GM18909 (cell line): ENCODE measurements around the gene ANKRD9.

Experiments
- ATAC-seq: cut with Tn5 transposase; IDR thresholded peaks from one replicate; pipeline ENCODE4 v1.9.1; 2021; ENCODE audit warnings: mild to moderate bottlenecking; ENCODE audit not compliant: unreplicated experiment, poor library complexity

ANKRD9 gene

GRCh38 chr14:102514987-102515733, 5.6 kb upstream of the ANKRD9 start:
- no peak for ATAC-seq

GRCh38 chr14:102513899-102514772, 4.6 kb upstream of the ANKRD9 start:
- ATAC-seq: no peak

DNA sequence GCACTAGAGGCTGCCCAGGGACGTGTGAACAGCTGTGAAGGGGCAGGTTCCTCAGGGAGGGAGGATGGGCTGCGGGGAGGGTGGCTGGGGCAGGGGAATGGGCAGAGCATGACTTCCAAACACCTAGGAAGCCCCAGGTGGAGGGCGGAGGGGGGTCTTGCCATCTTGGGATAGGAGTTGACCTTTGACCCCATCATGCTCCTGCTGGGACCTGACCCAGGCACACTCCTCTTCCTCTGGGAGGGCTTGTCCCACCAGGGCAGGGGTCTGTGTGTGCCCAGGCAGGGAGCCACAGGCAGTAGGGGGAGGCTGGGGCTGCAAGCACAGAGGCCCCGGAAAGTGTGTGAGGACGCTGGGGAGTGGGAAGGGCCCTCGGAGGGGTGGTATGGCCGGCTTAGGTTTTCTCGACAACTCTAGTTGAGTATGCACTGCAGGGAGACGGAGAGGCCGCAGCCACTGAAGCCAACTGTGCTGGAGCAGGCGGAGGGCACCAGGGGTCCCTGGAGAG, 3.3 kb upstream of the ANKRD9 start:
- ATAC-seq: no peak

- no peak for ATAC-seq
These were observed 2.0 kb upstream of the ANKRD9 start for GRCh38 chr14:102511538-102511937.

GRCh38 chr14:102510616-102511520, 1.3 kb upstream of the ANKRD9 start:
- ATAC-seq: no peak

DNA sequence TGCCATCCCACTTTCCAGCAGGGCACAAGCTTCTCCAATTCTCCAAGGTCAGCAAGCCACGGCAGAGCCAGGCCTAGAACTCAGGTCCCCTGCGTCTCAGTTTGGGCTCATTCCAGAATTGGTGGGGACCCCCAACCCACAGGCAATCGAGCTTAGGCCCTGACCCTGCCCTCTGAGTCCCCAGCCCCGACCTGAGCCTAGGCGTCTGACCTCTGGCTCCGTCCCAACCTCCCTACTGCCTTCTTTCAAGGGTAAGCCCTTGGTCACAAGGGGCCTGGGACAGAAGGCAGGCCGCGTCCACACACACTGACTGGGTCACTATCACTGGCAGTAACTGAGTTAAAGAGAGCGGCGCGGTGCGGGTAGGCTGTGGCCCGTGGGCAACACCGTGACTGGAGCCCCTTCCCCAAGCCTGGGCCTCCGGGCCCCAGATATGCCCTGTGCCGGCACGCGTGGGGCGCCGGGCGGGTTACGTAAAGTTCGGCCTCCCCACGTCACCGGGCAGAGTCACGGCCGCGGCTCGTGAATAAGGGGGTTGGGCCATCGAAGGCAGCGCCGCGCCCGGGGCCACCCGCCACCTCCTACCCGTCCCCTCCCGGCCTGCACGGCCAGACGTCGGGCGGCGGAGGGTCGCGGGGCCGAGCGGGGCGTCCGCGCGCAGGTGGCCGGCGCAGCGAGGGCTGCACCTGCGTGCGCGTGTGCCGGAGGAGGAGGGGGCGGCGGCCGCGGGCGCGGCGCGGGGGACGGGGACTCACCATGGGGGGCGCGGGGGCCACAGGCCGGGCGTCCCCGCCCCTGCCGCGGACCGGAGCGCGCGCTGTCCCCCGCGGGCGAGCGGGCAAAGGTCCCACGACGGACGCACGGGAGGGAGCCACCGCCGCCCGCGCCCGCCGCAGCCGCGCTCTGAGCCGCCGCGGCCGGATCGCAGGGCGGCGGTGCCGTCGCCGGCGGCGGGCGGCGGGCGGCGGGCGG, 516 bp downstream of the ANKRD9 start:
- peak; percentile 10 for ATAC-seq

DNA sequence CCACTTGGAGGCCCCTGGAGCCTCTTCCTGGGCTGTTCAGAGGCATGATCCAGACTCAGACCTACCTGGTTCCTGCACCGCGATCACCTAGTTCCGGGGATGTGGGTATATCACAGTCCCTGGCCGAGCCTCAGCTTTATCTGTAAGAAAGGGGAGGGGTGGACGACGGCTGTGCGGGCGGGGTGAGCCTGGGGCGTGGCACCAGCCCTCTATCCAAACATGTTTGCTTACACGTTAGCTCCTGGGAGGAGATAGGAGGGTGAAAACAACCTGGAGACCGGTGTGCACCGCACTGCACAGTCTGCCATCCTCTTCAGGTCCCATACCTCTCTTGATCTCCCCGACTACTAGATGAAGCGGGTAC, 1.2 kb downstream of the ANKRD9 start:
- ATAC-seq: no peak

DNA sequence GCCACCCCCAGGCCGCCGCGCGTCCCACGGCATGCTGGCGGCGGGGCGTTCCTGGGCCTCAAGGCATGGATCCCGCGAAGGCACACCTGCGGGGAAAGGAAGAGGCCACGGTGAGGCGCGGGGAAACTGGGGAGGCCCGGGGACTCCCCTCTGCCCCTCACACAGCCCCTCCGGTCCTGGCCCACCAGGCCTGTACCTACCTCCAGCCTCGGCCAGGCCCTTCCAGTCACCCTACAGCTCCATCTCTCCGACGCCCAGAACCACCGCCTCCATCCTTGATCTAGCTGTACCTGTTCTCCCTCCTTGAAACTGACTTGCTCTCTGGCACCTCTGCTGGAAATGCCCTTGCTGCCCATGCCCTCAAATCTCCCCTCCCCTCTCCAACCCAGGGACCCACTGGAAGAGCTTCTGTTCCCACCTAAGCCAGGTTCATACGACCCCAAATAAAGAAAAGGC, 1.7 kb downstream of the ANKRD9 start:
- ATAC-seq: no peak

DNA sequence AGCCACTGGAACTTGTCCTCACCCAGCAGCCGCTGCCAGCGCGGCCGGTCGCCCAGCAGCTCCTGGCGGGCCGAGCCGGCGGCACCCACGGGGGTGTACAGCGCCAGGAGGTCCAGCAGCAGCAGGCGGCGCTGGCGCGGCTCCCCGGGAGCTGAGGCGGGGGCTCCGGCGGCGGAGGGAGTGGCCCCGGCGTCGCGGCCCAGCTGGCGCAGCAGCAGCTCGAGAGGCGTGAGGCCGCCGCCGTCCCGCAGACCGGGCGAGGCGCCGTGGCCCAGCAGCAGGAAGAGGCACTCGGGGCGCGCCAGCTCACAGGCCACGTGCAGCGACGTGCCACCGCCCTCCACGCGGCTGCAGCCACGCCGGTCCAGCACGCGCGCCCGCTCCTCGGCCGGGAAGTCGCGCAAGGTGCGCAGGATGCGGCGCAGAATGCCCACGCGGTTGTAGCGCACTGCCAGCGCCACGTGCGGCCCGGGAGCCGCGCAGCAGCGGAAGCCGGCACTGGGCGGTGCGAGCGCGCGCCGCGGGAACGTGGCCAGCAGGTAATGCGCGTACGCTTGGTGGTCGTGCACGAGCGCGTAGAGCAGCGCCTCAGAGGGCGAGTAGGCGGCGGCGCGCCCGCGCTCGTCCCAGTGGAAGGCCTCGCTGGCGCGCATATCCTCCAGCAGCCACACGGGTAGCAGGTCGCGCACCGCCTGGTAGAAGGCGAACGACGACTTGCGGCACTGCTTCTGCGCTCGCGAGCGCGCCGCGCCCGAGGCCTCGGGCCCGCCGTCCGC, 2.3 kb downstream of the ANKRD9 start:
- ATAC-seq: no peak

DNA sequence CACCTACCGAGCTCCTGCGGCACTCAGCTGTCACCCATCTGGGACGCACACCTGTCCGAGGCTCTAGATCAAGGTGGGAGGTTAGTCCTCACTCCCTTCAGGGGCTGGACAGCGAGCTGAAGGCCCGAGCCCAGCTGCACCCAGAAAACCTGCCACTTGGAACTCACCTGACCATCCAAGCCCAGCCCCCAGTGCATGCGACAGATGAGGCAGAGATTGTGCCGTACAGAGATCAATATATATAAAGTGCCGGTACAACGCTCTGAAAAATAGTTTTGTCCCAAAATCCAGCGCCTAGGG, 3.0 kb downstream of the ANKRD9 start:
- ATAC-seq: no peak

DNA sequence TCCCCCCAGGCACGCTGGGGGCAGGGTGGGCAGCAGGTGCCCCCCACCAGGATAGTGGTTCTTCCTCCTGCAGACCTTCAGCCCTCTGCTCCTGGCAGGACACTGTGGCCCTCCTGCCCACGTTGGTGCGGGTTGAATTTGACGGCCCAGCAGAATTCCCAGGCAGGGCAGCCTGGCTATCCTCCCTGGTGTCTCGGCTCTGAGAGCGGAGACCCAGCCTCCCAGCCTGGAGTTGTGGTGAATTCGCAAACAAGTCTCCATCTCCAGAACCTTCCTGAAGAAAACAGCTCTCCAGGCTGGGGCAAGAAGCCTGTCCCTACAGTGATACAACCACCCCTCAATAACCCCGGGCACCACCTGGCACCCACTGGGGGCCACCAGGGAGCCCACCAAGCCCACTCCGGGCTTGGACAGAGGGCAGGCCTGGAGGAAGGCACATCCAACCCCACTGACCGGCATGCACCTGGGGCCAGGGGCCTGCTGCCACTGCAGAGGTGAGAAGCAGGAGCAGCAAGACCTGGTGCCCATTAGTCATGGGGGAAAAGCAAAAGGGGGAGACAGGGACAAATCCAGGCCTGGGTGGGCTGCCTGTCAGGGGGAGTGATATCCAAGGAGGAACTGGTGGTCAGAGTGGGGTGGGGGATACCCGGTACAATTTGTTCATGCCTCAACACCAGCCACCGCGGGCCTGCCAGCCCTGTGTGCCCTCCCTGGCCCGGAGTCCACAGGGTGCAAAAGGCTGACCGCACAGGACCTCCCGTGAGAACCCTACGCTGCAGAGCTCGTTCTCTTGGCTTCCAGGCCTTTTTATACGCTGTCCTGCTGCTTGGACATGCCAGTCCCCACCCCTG, 3.6 kb downstream of the ANKRD9 start:
- no peak for ATAC-seq

DNA sequence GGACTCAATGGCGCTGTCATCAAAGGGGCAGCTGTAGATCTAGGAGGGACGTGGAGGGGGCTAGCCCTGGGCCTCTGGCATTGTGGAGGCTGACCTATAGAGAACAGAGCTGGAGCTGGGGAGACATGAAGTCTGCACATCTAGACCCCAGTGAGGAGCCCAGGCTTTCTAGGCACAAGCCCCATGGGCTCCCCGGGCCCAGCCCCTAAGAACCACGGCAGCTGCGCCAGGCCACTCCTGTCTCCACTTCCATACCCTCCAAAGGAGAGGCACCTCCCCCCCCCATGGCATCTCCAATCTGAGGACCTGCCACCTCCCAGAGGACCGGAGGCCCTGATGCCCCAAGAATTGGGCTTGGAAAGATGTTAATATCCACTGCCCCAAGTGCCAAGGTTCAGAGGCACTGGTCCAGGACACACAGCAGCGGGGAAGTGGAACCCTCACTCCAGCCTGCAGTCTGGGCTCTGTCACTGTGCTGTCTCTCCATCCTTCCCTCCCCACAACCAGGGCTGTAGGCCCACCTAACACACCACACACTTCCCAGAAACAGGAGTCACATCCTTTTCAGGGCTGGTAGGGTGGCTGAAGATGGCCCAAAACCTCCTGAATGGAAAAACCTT, 4.5 kb downstream of the ANKRD9 start:
- no peak for ATAC-seq

GRCh38 chr14:102504328-102504999, 5.1 kb downstream of the ANKRD9 start:
- ATAC-seq: no peak

DNA sequence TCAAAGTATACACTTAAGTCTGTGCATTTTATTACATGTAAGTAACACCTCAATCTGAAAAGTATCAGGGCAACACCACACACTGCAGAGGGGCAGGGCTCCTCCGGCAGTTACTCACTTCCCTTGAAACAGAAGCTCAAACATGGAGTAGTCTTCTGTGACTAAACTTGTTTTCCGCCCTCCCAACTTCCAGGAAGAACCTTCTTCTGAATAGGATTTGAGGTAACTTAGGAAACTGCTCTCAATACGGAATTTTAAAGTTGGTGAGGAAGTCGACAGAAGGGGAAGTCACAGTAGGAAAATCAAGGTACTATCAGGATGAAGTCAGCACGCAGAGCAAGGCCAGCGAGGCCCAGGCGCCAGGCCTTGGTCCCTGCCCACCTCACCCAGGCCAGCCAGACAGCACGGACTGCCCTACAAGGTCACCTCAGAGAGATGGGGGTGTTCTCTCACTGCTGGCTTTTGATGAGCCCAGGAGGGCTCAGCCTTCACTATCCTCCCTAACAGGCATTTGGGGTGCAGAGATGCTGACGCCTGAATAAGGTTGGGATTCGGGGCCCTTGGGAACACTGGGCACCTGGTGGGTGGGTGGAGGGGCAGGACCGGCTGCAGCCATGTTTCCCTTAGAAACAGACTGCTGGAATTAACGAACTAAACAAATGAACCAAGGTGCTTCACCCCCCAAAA, 5.8 kb downstream of the ANKRD9 start:
- no peak for ATAC-seq

GRCh38 chr14:102502571-102502970, 7.0 kb downstream of the ANKRD9 start:
- no peak for ATAC-seq

GRCh38 chr14:102501751-102502315, 7.7 kb downstream of the ANKRD9 start:
- no peak for ATAC-seq
